Testis (tissue), 2 donors: ENCODE data around the gene PCSK1N.

ENCODE experiments used
- POLR2A ChIP-seq: fragments of 450-650 bp; IDR thresholded peaks from one replicate; pipeline ENCODE4 v1.6.1; 2017; ENCODE audit warnings: antibody characterized with exemption, mild to moderate bottlenecking, moderate library complexity
- TF ChIP-seq, protein P1 (sequence below), 3 experiments: fragments of 450-650 bp in 2 of 3; fragments of 200-600 bp in 1 of 3; sonication (generic) in 1 of 3; IDR thresholded peaks; one replicate each; pipeline ENCODE4 v1.5.1; 2016 to 2019; ENCODE audit warnings: antibody characterized with exemption in 3 of 3, mild to moderate bottlenecking in 2 of 3, moderate library complexity in 1 of 3

DNA sequence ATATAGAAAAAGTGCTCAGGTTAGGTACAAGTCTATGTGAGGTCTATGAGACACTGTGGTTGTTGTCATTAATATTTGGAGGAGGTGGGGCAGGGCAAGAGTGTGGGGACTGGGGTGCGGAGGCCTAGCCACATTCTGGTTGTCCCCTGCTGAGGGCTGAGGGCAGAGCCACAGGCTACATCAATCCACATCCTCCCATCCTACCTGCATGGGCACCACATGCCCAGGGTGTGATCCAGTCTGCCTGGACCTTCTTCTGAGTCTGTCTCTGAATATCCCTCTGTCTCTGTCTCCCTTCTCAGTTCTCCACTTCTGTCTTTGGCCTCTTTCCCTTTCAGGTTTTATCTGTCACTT, 50.2 kb downstream of the PCSK1N start:
- no peak for TF ChIP-seq POLR2A
- TF ChIP-seq, protein P1, sequence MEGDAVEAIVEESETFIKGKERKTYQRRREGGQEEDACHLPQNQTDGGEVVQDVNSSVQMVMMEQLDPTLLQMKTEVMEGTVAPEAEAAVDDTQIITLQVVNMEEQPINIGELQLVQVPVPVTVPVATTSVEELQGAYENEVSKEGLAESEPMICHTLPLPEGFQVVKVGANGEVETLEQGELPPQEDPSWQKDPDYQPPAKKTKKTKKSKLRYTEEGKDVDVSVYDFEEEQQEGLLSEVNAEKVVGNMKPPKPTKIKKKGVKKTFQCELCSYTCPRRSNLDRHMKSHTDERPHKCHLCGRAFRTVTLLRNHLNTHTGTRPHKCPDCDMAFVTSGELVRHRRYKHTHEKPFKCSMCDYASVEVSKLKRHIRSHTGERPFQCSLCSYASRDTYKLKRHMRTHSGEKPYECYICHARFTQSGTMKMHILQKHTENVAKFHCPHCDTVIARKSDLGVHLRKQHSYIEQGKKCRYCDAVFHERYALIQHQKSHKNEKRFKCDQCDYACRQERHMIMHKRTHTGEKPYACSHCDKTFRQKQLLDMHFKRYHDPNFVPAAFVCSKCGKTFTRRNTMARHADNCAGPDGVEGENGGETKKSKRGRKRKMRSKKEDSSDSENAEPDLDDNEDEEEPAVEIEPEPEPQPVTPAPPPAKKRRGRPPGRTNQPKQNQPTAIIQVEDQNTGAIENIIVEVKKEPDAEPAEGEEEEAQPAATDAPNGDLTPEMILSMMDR (IDR thresholded peaks at IDR 0.05) = no peak
